T-cell (primary cell): ENCODE measurements around the gene DNAJB9. TPM values are rescaled to one million over a fixed set of nuclear protein-coding genes. Genes with fewer than 3 reads are reported as not detected.

Experiments
- ATAC-seq, 4 experiments: fragments of 200-7000 bp in 3 of 4; fragments of 150-1000 bp in 1 of 4; cut with Tn5 transposase; replicated peaks in 1 of 4; 1 replicate in 3 of 4; 2 replicates in 1 of 4; pipeline ENCODE4 v1.10.0; 2021; ENCODE audit warnings: moderate library complexity in 3 of 4, mild to moderate bottlenecking in 2 of 4, moderate number of reproducible peaks in 1 of 4
- CTCF ChIA-PET, 2 donors: fragments of 300-600 bp; sonication (Branson Sonifier 250); formaldehyde crosslinking; loops; one replicate each; lab custom pipeline; 2022; ENCODE audit warnings: antibody characterized with exemption in 2 of 2; lab: Charles Lee
- POLR2A ChIA-PET, 2 donors: fragments of 300-600 bp; sonication (Branson Sonifier 250); formaldehyde crosslinking; loops; one replicate each; lab custom pipeline; 2022; ENCODE audit warnings: antibody characterized with exemption in 2 of 2; lab: Charles Lee
- DNase-seq, 35 experiments: peaks; one replicate each; pipeline versions ENCODE4 v3.0.0 to v3.0.0-alpha.2; 2013 to 2023
- H3K27ac ChIP-seq: one replicate; pipeline ENCODE4 v1.5.1; 2013; ENCODE audit warnings: low read length
- H3K27me3 ChIP-seq, 2 experiments: replicated peaks in 1 of 2; 1 replicate in 1 of 2; 2 replicates in 1 of 2; pipeline versions ENCODE4 v1.6.1 to v1.7.0; 2013; ENCODE audit warnings: low read length in 1 of 2, mixed read lengths in 1 of 2; ENCODE audit not compliant: control insufficient read depth in 2 of 2, insufficient read depth in 2 of 2; ENCODE audit errors: extremely low read depth in 1 of 2
- H3K36me3 ChIP-seq, 2 donors: 1 replicate in 1 of 2; 2 replicates in 1 of 2; pipeline versions ENCODE4 v1.6.1 to v1.7.0; 2013; ENCODE audit warnings: low read length in 1 of 2; ENCODE audit not compliant: control insufficient read depth in 2 of 2, insufficient read depth in 1 of 2; ENCODE audit errors: extremely low read depth in 1 of 2
- H3K4me1 ChIP-seq, 2 experiments: 1 replicate in 1 of 2; 2 replicates in 1 of 2; pipeline versions ENCODE4 v1.6.1 to v1.7.0; 2013; ENCODE audit warnings: low read length in 2 of 2, mixed read lengths in 1 of 2; ENCODE audit not compliant: insufficient read depth in 2 of 2, control insufficient read depth in 1 of 2; ENCODE audit errors: extremely low read depth in 1 of 2
- H3K4me3 ChIP-seq, 2 donors: 1 replicate in 1 of 2; 2 replicates in 1 of 2; pipeline versions ENCODE4 v1.5.1 to v1.7.0; 2013; ENCODE audit warnings: mild to moderate bottlenecking in 2 of 2, low read length in 1 of 2, moderate library complexity in 1 of 2; ENCODE audit not compliant: control insufficient read depth in 1 of 2; ENCODE audit errors: extremely low read depth in 1 of 2
- H3K9me3 ChIP-seq: 2 replicates; pipeline ENCODE4 v1.7.0; 2013
- H3K27ac Mint-ChIP-seq, 2 donors: one replicate each; pipeline ENCODE4 v1.8.0; 2020 to 2021; ENCODE audit warnings: mild to moderate bottlenecking in 2 of 2, mixed read lengths in 2 of 2
- H3K27me3 Mint-ChIP-seq, 2 donors: one replicate each; pipeline ENCODE4 v1.8.0; 2021 to 2022; ENCODE audit warnings: mixed read lengths in 2 of 2
- H3K36me3 Mint-ChIP-seq: one replicate; pipeline ENCODE4 v1.8.0; 2021; ENCODE audit warnings: mixed read lengths
- H3K4me1 Mint-ChIP-seq, 3 donors: one replicate each; pipeline ENCODE4 v1.8.0; 2020 to 2022; ENCODE audit warnings: mixed read lengths in 3 of 3, mild to moderate bottlenecking in 1 of 3
- H3K4me3 Mint-ChIP-seq, 3 donors: one replicate each; pipeline ENCODE4 v1.8.0; 2020 to 2022; ENCODE audit warnings: mild to moderate bottlenecking in 3 of 3, mixed read lengths in 3 of 3, moderate library complexity in 3 of 3
- H3K9me3 Mint-ChIP-seq, 3 donors: one replicate each; pipeline ENCODE4 v1.8.0; 2020 to 2022; ENCODE audit warnings: mixed read lengths in 3 of 3
- WGBS: methylation state at CpG from one replicate; pipeline ENCODE4 v1.1.5; 2013; ENCODE audit warnings: missing lambda C conversion rate; ENCODE audit not compliant: insufficient coverage; 5-methylcytosine and 5-hydroxymethylcytosine counted together
- total RNA-seq, 35 experiments: library from RNA in 6 of 35; stranded (reverse) in 6 of 35; fragments of 120-200 nt in 1 of 35; gene quantifications; one replicate each; pipeline versions ENCODE4 v1.2.1 to v1.2.4 and lab custom pipeline; 2013 to 2026

DNAJB9 gene
- total RNA-seq, 5 donors from 2014 or later (not counting 1 experiment from before 2014, with no cell fraction given) = 20.5 to 60.8 (median 27.9) TPM

GRCh38 chr7:108557617-108558016 is 12.1 kb upstream of the DNAJB9 start:
- POLR2A ChIA-PET = no interaction called here
- WGBS = 100% methylated on average over 1 of the region's 1 CpG
- peaks cover 13 to 25% (median 14%) of the 10 kb centered on the region in 3 donors for H3K9me3 Mint-ChIP-seq
- H3K4me3 Mint-ChIP-seq = no peak overlapping the region
- peaks cover 44% of the 10 kb centered on the region for H3K36me3 Mint-ChIP-seq
- H3K4me1 Mint-ChIP-seq = peaks cover 0 to 4% (median 3%) of the 10 kb centered on the region in 3 donors
- H3K36me3 ChIP-seq = no peaks in the 10 kb centered on the region
- CTCF ChIA-PET = no interaction called here
- H3K27me3 Mint-ChIP-seq = no peaks in the 10 kb centered on the region
- H3K9me3 ChIP-seq = peaks cover 3% of the 10 kb centered on the region
- H3K4me1 ChIP-seq = no peaks in the 10 kb centered on the region
- H3K4me3 ChIP-seq = no peak overlapping the region
- ATAC-seq (no peak), DNase-seq (no peak)
- H3K27ac Mint-ChIP-seq = no peak overlapping the region
- H3K27me3 ChIP-seq = no peaks in the 10 kb centered on the region
- no peak overlapping the region for H3K27ac ChIP-seq

GRCh38 chr7:108559253-108559652 is 10.4 kb upstream of the DNAJB9 start:
- H3K4me1 Mint-ChIP-seq = peaks cover 0 to 4% (median 3%) of the 10 kb centered on the region in 3 donors
- 86% methylated on average over 1 of the region's 4 CpGs for WGBS
- H3K36me3 Mint-ChIP-seq = peaks cover 43% of the 10 kb centered on the region
- DNase-seq (no peak), ATAC-seq (no peak)
- no peak overlapping the region for H3K27ac Mint-ChIP-seq
- H3K27me3 Mint-ChIP-seq = no peaks in the 10 kb centered on the region
- Histone ChIP-seq H3K4me1 (no peaks in the 10 kb centered on the region), H3K4me3 (no peak overlapping the region), H3K27ac (no peak overlapping the region), H3K9me3 (peaks cover 3% of the 10 kb centered on the region), H3K36me3 (peaks cover 0 to under 1% of the 10 kb centered on the region in 2 donors), H3K27me3 (no peaks in the 10 kb centered on the region)
- CTCF ChIA-PET = interaction anchor here in 1 of 2 donors (0.6 kb wide), 1 partner anchor 11 kb away, joined by 4 read pairs; no protein-coding TSS in a partner anchor
- H3K9me3 Mint-ChIP-seq = peaks cover 13 to 25% (median 14%) of the 10 kb centered on the region in 3 donors
- POLR2A ChIA-PET = no interaction called here
- H3K4me3 Mint-ChIP-seq = no peak overlapping the region

GRCh38 chr7:108561047-108561619 is 8.5 kb upstream of the DNAJB9 start:
- no peak overlapping the region for H3K27ac Mint-ChIP-seq
- H3K4me1 ChIP-seq = no peaks in the 10 kb centered on the region
- H3K27me3 Mint-ChIP-seq = no peaks in the 10 kb centered on the region
- H3K27ac ChIP-seq = no peak overlapping the region
- peaks cover 3% of the 10 kb centered on the region for H3K9me3 ChIP-seq
- peaks cover 6 to 12% (median 10%) of the 10 kb centered on the region in 3 donors for H3K4me1 Mint-ChIP-seq
- peaks cover 54% of the 10 kb centered on the region for H3K36me3 Mint-ChIP-seq
- H3K9me3 Mint-ChIP-seq = peaks cover 13 to 25% (median 14%) of the 10 kb centered on the region in 3 donors
- POLR2A ChIA-PET = interaction anchor here in 1 of 2 donors (0.6 kb wide), 1 partner anchor 64 kb away, joined by 3 read pairs; no protein-coding TSS in a partner anchor
- DNase-seq (no peak), ATAC-seq (no peak)
- no peaks in the 10 kb centered on the region for H3K27me3 ChIP-seq
- H3K4me3 ChIP-seq = no peak overlapping the region
- CTCF ChIA-PET = no interaction called here
- H3K4me3 Mint-ChIP-seq = no peak overlapping the region
- 60% methylated on average over 1 of the region's 4 CpGs for WGBS
- peaks cover 8 to 14% of the 10 kb centered on the region in 2 donors for H3K36me3 ChIP-seq

GRCh38 chr7:108565987-108566386 is 3.7 kb upstream of the DNAJB9 start:
- no peak overlapping the region for H3K4me3 ChIP-seq
- no peak overlapping the region for H3K27ac ChIP-seq
- H3K27ac Mint-ChIP-seq = no peak overlapping the region
- DNase-seq (no peak), ATAC-seq (no peak)
- H3K27me3 ChIP-seq = no peaks in the 10 kb centered on the region
- peaks cover 39 to 45% (median 41%) of the 10 kb centered on the region in 3 donors for H3K4me1 Mint-ChIP-seq
- ChIA-PET POLR2A (interaction anchor here (1.0 to 1.7 kb wide), 3 partner anchors 40 to 41 kb away, joined by 3 to 10 read pairs (median 4); partner anchors contain the start of gene PNPLA8 (in 2 of the 2)), CTCF (no interaction called here)
- H3K27me3 Mint-ChIP-seq = no peaks in the 10 kb centered on the region
- peaks cover 2 to 8% (median 5%) of the 10 kb centered on the region in 3 donors for H3K9me3 Mint-ChIP-seq
- peaks cover 9 to 18% of the 10 kb centered on the region in 2 experiments for H3K4me1 ChIP-seq
- no peaks in the 10 kb centered on the region for H3K9me3 ChIP-seq
- H3K36me3 ChIP-seq = peaks cover 8 to 14% of the 10 kb centered on the region in 2 donors
- peaks cover 31% of the 10 kb centered on the region for H3K36me3 Mint-ChIP-seq
- no peak overlapping the region for H3K4me3 Mint-ChIP-seq

- peak overlapping the region; percentile 71 to 85 for H3K4me3 ChIP-seq
- peak overlapping the region; percentile 99 to 100 for H3K27ac Mint-ChIP-seq
- H3K36me3 Mint-ChIP-seq = peaks cover 30% of the 10 kb centered on the region
- 7% methylated on average over 15 of the region's 24 CpGs for WGBS
- no peaks in the 10 kb centered on the region for H3K9me3 ChIP-seq
- peak overlapping the region; percentile 94 to 97 (median 96) for H3K4me3 Mint-ChIP-seq
- ATAC-seq (no peak), DNase-seq (peak in 17 of 35 experiments; percentile 34 to 76 (median 61))
- H3K27ac ChIP-seq = peak overlapping the region; percentile 99
- H3K36me3 ChIP-seq = peaks cover 8 to 31% of the 10 kb centered on the region in 2 donors
- no peaks in the 10 kb centered on the region for H3K9me3 Mint-ChIP-seq
- H3K27me3 ChIP-seq = no peaks in the 10 kb centered on the region
- H3K4me1 ChIP-seq = peaks cover 17 to 21% of the 10 kb centered on the region in 2 experiments
- ChIA-PET POLR2A (interaction anchor here in 1 of 2 donors (0.6 to 4.7 kb wide), 8 partner anchors 29 to 1931 kb away, joined by 3 to 56 read pairs (median 4); partner anchors contain the start of genes DLD and PNPLA8), CTCF (interaction anchor here in 1 of 2 donors (0.9 to 1.8 kb wide), 2 partner anchors 43 to 44 kb away, joined by 4 to 8 read pairs; partner anchors contain the start of gene PNPLA8)
- H3K4me1 Mint-ChIP-seq = peaks cover 58 to 69% (median 66%) of the 10 kb centered on the region in 3 donors
- H3K27me3 Mint-ChIP-seq = no peaks in the 10 kb centered on the region
Observed at GRCh38 chr7:108568801-108569380, 783 bp upstream of the DNAJB9 start.

GRCh38 chr7:108570146-108570755 is 577 bp downstream of the DNAJB9 start:
- DNase-seq = peak in 33 of 35 experiments; percentile 2 to 62 (median 28)
- Mint-ChIP-seq H3K27me3 (no peaks in the 10 kb centered on the region), H3K36me3 (peaks cover 29% of the 10 kb centered on the region), H3K9me3 (no peaks in the 10 kb centered on the region), H3K4me1 (peaks cover 66 to 74% (median 71%) of the 10 kb centered on the region in 3 donors), H3K4me3 (peak overlapping the region; percentile 94 to 97 (median 96)), H3K27ac (peak overlapping the region; percentile 99 to 100)
- Histone ChIP-seq H3K27me3 (no peaks in the 10 kb centered on the region), H3K27ac (peak overlapping the region; percentile 99), H3K9me3 (no peaks in the 10 kb centered on the region), H3K36me3 (peaks cover 6 to 25% of the 10 kb centered on the region in 2 donors), H3K4me3 (peak overlapping the region; percentile 71 to 85), H3K4me1 (peaks cover 17 to 21% of the 10 kb centered on the region in 2 experiments)
- under 1% methylated on average over 29 of the region's 36 CpGs for WGBS
- peak; percentile 2 to 13 (median 7) for ATAC-seq
- ChIA-PET POLR2A (interaction anchor here (0.5 to 4.7 kb wide), 11 partner anchors 10 to 1912 kb away, joined by 3 to 56 read pairs (median 4); partner anchors contain the start of genes PNPLA8 (in 2 of the 2) and DLD (in 1 of the 2)), CTCF (interaction anchor here (0.6 to 1.8 kb wide), 3 partner anchors 11 to 52 kb away, joined by 3 to 8 read pairs (median 4); partner anchors contain the start of gene PNPLA8 (in 1 of the 2))
